GM21619 (cell line): ENCODE measurements around the gene NDRG3.
"Not testable (repeated sequence)": the region's sequence is repeated elsewhere in the genome, so short reads cannot be mapped to it uniquely, and the experiment has no call there.

Source experiments
- ATAC-seq: cut with Tn5 transposase; IDR thresholded peaks from one replicate; pipeline ENCODE4 v1.9.1; 2021; ENCODE audit not compliant: unreplicated experiment

The NDRG3 gene

DNA sequence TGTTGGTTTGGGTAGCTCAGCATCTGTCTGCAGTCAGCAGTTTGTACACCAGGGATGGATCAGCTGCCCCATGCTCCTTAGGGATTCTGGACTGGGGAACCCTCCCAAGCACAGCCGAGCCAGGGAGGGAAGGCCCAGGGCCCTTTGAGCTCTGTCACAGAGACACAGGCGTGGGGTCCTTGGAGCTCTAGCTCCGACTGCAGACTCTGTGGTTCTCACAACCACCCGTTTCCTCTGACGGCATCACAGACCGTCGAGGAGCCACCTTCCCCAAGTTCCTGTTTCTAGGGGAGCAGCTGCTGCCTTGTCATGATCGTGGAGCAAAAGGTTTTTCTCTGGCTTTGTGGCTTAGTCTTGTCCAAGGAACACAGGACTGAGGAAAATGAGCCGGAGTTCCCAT, 99.9 kb downstream of the NDRG3 start, which contains the start of gene SLA2:
Gene SLA2 (minus strand): TSS at position 199 of the 400 bp plus-strand sequence. CDS start 4,861 bp downstream, outside the sequence.
- ATAC-seq = no peak

DNA sequence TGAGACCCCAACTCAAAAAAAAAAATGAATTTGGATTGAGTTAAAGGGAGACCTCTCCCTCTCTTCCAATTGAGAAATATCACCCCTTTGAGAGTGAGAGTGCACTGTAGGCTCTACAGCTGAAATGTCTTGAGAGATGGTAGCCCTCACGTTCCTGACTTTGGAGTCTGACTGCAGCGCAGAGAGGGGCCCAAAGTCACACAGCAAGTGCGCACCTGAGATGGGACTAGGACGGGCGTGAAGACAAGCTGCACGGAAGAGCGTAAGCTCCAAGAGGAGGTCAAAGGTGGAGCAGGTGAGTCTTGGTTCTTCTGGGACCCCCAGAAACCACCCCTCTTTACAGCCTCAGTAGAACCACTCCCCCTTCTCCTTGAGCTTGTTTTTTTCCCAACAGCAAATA, 100.5 kb downstream of the NDRG3 start:
- no peak for ATAC-seq

DNA sequence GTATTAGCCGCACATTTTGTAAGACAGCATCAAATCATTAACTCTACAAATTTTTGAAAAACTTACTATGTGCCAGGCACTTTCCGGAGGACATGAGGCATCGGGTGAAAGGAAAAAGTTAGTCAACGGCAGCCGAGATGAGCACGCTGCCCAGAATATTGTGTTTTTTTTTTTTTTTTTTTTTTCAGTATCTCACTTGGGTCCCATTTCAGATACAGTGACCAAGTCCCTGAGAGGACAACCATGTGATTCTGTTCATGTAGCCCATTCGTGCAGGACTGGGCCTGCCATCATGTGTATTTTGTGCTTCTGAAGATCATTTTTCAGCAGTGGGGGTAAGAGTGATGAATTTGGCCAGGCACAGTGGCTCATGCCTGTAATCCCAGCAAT, 101.2 kb downstream of the NDRG3 start:
- ATAC-seq = no peak

DNA sequence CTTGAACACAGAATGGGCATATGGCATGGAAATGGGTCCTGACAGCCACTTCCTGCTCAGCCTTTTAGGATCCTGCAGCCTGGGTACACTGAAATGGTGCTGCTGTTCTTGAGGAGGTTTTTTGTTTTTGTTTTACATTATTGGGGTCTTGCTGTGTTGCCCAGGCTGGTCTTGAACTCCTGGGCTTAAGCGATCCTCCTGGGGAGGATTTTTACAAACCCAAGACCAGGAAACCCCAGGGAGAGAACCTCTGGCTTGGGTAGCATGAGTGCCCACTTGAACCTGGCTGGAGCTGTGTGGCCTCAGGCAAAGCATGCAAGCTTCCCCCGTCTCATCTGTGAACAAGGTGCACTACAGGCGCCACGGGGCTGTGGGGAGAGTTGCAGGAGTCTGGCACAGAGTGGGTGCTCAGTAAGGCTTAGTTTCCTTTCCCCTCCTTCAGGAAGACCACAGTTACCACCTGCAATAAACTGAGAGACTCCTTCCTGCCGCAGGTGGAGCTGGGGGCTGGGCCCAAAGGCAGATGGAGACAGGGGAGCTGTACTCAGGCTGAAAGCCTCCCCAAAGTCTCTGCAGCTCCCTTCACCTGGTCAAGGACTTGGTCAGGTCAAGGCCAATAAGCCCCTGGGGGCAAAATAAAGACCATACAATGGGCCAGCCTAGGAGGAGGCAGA, 101.7 kb downstream of the NDRG3 start:
- no peak for ATAC-seq

DNA sequence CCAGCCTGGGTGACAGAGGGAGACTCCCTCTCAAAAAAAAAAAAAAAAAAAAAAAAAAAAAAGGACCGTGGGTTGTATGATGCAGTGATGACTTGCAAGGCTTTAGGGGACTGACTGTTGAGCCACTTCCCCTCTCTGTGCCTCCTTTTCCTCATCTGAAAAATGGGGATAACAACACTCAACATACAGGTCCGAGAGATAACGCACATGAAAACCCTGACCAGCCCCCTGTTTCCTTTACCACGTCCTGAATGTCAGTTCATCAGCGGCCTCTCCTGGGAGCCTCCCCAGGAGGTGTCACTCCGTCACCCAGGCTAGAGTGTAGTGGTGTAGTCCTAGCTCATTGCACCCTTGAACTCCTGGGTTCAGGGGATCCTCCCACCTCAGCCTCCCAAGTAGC, 103.8 kb downstream of the NDRG3 start:
- ATAC-seq = no peak

DNA sequence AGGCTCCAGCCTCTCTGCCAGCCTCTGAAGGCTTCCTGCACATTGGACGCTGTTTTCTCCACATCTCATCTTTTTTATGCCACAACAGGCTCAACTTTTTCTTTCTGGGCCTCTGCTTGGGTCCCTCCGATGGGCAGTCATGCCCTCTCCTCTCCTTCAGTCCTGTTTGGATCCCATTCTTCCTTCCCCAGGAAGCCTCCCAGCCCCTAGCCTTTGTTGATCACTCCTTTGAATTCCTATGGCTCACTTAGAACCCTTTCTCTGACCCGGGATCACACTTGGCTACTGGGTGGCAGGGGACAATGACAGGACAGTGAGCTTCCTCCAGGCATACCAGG, 104.4 kb downstream of the NDRG3 start:
- ATAC-seq = no peak

DNA sequence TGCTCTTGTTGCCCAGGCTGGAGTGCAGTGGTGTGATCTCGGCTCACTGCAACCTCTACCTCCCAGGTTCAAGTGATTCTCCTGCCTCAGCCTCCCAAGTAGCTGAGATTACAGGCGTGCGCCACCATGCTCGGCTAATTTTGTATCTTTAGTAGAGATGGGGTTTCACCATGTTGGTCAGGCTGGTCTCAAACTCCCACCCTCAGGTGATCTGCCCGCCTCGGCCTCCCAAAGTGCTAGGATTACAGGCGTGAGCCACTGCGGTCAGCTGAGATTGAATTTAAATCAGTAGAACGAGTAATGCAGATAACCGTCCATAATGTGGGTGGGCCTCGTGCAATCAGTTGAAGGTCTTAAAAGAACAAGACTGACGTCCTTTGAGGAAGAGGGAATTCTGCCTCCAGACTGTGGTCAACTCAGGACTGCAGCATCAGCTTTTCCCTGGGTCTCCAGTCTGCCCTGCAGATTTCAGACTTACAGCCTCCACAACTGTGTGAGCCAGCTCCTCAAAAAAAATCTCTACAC, 107.0 kb downstream of the NDRG3 start:
- ATAC-seq = not testable (repeated sequence)

DNA sequence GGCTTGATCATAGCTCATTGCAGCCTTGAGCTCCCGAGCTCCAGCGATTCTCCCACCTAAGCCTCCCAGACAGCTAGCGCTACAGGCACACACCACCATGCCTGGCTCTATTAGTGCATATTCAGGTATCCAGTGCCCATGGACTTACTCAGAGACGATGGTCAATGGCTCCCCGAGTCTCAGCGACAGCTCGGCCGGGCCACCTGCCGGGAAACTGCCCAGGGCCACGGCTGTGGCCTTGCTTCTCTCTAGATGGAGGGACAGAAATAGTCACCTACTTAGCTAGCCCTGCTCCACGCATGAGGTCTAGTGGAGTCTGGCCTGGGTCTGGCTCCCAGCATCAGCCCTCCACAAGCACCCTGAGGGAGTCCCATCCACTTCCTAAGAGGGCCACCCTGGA, 111.5 kb downstream of the NDRG3 start:
- no peak for ATAC-seq

DNA sequence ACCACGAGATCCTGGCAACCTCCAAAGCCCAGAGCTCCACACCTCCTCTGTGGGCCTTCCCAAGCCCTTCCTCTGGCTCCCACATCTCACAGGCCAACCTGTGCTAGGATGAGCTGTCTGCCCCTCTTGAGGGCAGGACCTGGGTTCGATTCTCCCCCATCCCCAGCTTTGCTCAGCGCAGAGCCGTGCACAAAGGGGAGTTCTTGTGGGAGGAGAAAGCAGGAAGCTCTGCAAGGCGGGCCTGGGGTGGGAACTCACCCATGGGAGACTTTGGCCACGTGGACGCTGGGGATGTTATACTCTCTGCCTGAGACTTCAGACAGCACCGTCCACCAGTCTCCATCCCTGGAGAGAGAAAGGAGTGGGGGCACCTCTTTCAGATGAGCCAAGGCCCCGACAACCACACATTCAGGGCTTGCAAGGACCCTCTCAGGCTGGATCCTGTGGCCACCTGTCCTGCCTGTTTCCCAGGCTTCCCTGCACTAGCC, 112.6 kb downstream of the NDRG3 start:
- no peak for ATAC-seq

DNA sequence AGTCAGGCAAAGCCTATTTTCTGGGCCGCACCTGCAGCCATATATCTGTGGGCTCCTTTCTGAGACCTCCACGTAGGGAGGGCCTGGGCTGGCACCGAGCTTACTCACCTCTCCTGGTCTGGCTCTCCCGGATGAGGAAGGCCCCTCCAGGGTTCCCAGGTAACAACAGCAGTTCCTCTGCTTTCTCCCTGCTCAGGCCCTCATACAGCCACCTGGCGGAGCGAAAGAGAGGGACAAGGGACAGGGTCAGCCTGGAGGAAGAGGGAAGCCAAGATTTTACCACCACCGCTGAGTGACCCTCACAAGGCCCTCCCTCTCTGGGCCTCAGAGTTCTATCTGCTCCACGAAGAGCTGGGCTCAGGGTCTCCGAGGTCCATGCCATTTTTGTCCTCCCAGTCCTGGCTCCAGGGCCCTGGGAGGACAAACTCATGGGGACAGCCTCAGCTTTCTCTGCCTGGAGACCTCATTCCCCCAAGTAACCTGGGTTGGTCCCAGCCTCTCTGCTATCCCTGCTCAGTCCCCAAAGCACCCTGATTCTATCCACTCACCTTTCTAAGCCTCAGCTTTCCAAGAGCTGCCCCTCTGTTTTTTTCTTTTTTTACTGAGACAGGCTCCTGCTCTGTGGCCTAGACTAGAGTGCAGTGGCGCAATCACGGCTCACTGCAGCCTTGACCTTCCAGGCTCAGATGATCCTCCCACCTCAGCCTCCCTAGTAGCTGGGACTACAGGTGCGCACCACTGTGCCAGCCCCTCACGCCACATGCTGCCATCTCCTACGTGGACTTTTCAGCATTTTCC, 113.2 kb downstream of the NDRG3 start:
- ATAC-seq = no peak

DNA sequence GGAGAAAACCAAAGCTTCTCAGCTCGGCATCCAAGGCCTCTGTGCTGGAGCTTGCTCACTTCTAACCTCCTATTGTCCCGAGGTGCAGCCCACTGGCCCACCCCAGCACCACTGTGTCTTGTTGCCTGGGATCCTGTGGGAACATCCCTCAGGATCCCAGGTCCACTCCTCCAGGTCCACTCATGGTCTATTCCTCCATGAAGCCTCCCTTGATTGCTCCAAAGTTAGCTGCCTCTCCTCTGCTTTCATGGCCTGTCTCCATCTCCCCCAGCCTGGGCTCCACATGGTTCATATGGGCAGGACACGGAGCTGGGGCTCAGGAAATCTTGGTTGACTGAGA, 113.8 kb downstream of the NDRG3 start:
- no peak for ATAC-seq

DNA sequence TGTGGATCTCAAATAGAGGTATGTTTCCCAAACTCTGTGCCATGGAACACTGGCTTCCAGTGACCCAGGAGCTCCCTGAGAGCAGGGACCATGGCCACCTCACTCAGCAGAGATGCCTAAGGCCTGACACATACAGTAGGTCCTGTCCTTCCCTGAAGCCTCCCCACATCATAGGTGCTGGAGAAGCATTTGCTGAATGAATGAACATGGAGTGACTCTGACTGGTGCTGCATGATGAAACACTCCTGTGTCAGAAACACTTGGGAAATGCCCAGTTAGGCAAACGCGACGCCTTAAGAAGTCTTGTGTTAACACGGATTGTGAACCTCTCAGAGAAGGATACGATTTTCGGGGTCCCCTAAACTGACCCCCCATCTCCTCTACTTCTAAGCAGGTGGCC, 114.2 kb downstream of the NDRG3 start:
- no peak for ATAC-seq

DNA sequence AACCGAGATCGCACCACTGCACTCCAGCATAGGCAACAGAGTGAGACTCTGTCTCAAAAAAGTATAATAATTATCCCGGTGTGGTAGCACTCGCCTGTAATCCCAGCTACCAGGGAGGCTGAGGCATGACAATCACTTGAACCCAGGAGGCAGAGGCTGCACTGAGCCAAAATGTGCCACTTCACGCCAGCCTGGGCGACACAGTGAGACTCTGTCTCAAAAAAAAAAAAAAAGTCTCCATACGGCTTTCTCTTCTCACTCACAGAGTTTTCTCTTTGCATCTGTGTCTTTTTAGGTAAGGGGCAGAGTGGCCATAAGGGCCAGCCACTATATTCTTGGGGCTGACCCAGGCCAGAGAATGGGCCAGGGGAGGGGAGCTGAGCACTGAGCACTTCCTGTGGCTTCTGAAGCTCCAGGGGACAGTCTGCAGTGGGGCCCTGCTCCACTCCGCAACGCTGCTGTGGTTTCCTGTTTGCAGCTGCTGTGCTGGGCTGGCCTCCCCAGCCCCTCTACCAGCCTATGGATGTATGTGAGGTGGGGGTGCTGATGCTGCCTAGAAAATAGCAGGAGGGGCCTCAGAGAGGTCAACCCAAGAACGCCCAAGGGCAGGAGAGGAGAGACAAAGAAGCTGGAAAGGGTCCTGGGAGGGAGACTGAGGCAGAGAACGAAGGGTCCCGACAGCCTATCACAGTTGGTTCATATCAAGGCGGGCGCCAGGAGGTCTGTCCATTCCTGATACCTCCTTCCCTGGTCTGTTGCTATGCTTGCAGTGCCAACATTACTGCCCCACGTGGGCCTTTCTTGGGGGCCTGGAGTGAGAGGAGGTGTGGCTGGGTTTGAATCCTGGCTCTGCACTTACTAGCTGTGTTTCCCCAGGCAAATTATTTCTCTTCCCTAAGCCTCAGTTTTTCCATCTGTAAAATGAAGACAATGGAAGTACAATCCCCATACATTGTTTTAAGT, 115.9 kb downstream of the NDRG3 start:
- peak; percentile 61 for ATAC-seq

DNA sequence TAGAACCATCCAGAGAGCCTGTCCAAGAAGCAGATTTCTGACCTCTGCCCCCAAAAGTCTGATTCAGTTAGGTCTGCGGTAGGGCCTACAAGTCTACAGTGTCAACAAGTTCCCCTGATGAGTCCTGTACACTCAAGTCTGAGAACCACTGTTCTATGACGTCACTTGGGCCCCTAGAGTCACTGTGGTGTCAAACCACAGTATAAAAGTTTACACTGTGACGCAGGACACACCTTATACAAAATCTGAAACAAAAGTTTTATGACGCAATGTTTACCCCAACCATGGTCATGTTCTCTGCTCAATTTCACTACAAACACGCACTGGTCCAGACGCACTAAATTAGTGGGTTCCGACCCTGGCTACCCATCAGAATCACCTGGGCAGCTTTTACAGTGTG, 117.8 kb downstream of the NDRG3 start:
- ATAC-seq = no peak

DNA sequence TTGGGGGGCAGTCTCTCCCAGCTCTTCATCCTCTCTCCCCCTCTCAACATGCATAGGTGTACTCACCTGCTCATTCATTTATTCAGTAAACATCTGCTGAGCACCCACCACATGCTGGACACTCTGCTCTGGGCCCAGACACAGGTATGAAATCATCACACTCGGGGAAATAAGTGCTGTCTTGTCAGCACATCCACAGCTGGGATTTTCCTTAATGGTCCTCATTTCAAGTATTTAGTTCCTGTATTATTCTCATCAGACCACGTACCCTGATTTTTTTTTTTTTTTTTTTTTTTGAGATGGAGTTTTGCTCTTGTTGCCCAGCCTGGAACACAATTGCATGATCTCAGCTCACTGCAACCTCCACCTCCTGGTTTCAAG, 121.0 kb downstream of the NDRG3 start:
- ATAC-seq = no peak

DNA sequence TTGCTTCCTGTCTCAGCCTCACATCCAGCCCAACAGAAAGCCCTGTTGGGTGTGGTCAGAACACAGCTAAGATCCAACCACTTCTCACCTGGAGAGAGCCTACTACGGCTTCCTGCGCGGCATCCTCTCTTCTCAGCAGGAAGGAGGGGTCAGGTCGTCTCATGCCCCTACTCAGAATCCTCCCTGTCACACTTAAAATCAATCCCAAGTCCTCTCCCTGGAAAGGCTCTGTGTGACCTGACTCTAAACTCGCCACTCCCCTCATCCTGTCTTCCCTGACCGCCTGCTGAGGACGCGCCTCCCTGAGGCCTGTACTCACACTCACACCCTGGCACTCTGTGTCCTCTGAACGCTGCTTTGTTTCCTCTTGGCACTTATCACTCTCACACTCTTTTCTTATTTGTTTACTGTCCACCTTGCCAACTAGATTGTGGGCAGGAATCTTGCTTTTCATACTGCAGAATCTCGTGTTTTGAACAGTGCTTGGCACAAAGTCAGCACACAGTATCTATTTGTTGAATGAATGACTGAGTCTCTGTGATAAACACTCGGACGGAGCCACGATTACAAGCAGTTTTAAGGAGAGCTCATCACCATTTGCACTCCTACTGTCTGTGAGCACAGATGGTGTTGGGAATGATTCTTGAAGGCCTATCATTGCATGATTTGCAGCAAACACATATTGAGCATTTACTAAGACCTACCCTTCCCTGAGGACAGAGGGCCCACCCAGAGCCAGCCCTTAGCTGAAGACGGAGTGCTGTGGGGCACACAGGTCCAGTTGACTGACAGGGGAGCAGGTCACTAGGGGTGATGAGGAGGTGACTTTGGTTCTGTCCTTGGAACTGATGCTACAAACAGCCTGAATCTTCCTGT, 121.6 kb downstream of the NDRG3 start:
- ATAC-seq = no peak

DNA sequence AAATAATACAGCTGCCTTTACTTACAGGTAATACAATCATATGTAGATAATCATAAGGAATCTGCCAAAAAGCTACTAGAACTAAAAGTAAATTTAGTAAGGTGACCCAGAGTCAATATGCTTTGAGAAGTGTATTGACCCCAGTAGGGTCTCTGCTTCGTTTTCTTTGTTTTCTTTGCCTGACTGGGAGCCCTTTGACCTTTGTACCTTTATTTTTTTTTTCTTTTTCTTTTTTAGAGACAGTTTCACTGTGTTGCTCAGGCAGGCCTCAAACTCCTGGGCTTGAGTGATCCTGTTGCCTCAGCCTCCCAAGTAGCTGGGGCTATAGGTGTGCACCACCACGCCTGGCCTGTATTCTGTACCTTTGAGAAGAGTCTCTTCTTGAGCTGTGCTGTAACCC, 122.4 kb downstream of the NDRG3 start:
- no peak for ATAC-seq

DNA sequence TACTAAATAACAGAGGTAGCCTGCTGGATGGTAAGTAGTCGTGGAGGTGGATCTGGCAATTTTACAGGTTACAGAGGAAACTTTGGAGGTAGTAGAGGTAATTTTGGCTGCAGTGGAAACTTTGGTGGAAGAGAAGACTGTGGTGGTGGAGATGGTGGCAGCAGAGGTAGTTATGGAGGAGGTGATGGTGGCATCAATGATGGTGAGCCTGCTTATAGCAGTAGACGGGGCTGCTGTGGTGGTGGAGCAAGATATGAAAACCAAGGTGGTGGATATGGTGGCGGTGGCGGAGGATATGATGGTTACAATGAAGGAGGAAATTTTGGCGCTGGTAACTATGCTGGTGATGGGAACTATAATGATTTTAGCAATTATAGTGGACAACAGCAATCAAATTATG, 125.0 kb downstream of the NDRG3 start:
- no peak for ATAC-seq

DNA sequence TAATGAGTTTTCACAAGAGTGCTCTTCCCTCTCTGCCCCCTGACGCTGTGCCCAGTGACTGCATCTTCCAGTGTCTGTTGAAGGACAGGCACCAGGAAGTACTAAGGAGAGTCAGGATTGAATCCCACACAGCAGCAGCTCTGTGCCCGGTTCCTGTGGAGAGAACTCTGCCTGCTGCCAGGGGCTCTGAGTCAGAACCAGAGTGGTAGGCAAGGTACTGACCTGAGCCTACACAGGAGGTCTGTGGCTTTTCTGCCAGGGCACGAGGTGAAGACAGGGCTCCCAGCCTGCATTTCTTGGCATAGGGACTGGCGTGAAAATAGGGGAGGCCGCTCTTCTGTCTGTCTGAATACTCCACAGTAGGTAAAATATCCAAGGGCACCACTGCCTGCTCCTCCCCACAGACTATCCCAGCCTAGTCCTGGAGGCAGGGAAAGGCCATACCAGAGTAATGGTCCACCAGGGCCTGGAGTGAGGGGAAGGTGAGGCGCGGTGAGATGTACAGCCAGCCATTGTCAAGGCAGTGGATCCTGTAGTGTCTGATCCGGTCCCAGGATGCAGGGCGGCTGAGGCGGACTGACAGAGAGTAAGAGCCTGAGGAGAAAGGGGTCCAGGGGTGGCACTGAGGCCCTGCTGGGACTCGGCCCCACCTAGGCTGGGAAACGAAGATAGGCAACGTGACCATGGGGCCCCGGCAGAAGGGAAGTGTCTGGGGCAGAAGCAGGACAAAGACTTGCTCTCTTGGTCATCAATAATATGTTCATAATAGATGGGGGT, 130.9 kb downstream of the NDRG3 start:
- ATAC-seq = no peak

DNA sequence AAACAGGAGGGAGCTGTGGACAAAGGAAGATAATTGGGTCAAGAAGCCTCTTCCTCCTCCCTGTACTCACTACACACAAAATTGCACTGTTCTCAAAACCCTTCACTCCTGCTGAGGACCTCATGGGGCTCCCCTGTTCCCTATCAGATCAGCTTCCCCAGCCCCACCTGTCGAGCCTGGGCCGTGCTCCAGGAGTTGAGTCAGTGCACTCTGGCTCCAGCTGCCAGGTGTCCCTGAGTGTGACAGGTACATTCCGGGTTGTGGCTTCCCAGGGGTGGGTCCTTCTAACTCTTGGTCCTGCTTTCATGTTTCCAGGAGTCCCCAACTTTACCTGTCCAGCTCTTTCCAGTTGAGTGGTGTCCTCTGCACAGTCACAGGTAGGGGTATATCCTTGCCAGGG, 131.9 kb downstream of the NDRG3 start:
- ATAC-seq = no peak
